Head of caudate nucleus (tissue), 42 donors: ENCODE measurements around the gene RFFL.
"Not testable (repeated sequence)": the region's sequence is repeated elsewhere in the genome, so short reads cannot be mapped to it uniquely, and the experiment has no call there.

Experiments used
- DNase-seq, 42 donors: peaks; one replicate each; pipeline versions ENCODE4 v3.0.0 to v3.0.0-alpha.2; 2020 to 2021; ENCODE audit warnings: mixed read lengths in 7 of 42
- intact Hi-C: fragments of 100-400 bp; cut with DNase I; formaldehyde crosslinking; loops from one replicate; pipeline ENCODE4 v1.15.0; 2022

Gene RFFL

GRCh38 chr17:35053204-35053603, 10.3 kb downstream of the RFFL start:
- no peak for DNase-seq
- intact Hi-C loops, result no loop called here

- no peak for DNase-seq
- intact Hi-C loops, result no loop called here
These were observed 10.7 kb downstream of the RFFL start for GRCh38 chr17:35052780-35053179.

- DNase-seq, result no peak
- intact Hi-C loops, result no loop called here
These were observed 11.3 kb downstream of the RFFL start for GRCh38 chr17:35052241-35052610.

GRCh38 chr17:35051579-35052240, 11.8 kb downstream of the RFFL start:
- peak in 1 of 42 donors; percentile 29 for DNase-seq
- intact Hi-C loops, result no loop called here

- no peak for DNase-seq
- intact Hi-C loops, result no loop called here
These were observed 12.3 kb downstream of the RFFL start for GRCh38 chr17:35051183-35051578.

- no peak for DNase-seq
- intact Hi-C loops, result no loop called here
These were observed 13.3 kb downstream of the RFFL start for GRCh38 chr17:35050170-35050569.

GRCh38 chr17:35048685-35049379, 14.7 kb downstream of the RFFL start:
- DNase-seq, result peak in 2 of 42 donors; percentile 10 to 15
- intact Hi-C loops, result no loop called here

GRCh38 chr17:35046740-35047283, 16.7 kb downstream of the RFFL start:
- intact Hi-C loops, result no loop called here
- peak in 12 of 42 donors; percentile 7 to 66 (median 30) for DNase-seq

GRCh38 chr17:35046245-35046644, 17.3 kb downstream of the RFFL start:
- intact Hi-C loops, result no loop called here
- no peak for DNase-seq

- DNase-seq, intact Hi-C loops: not testable (repeated sequence)
These were observed 18.0 kb downstream of the RFFL start for GRCh38 chr17:35045458-35045979.

- intact Hi-C loops, result no loop called here
- DNase-seq, result no peak
These were observed 19.3 kb downstream of the RFFL start for GRCh38 chr17:35044181-35044580.

- intact Hi-C loops, result no loop called here
- no peak for DNase-seq
These were observed 22.1 kb downstream of the RFFL start for GRCh38 chr17:35041390-35041789.

GRCh38 chr17:35038453-35038852, 25.1 kb downstream of the RFFL start:
- intact Hi-C loops, result no loop called here

GRCh38 chr17:35030780-35031179, 32.7 kb downstream of the RFFL start:
- intact Hi-C loops, result no loop called here
- DNase-seq, result no peak

More at GRCh38 chr17:35038453-35038852, 25.1 kb downstream of the RFFL start:
- DNase-seq, result no peak

- intact Hi-C loops, result no loop called here
- no peak for DNase-seq
These were observed 34.8 kb downstream of the RFFL start for GRCh38 chr17:35028531-35029262.

GRCh38 chr17:35028097-35028496, 35.4 kb downstream of the RFFL start:
- intact Hi-C loops, DNase-seq: not testable (repeated sequence)

- intact Hi-C loops, result no loop called here
- DNase-seq, result no peak
These were observed 38.0 kb downstream of the RFFL start for GRCh38 chr17:35025541-35025940.

GRCh38 chr17:35023538-35023937, 40.0 kb downstream of the RFFL start:
- intact Hi-C loops, result no loop called here

GRCh38 chr17:35022536-35023063, 40.9 kb downstream of the RFFL start:
- DNase-seq, result peak; percentile 73 to 97 (median 91)
- intact Hi-C loops, result no loop called here

More at GRCh38 chr17:35023538-35023937, 40.0 kb downstream of the RFFL start:
- DNase-seq, result peak in 1 of 42 donors; percentile 51
